GM19468 (cell line): ENCODE measurements around the gene LRRC4.

Source experiments
- ATAC-seq: cut with Tn5 transposase; IDR thresholded peaks from one replicate; pipeline ENCODE4 v1.9.1; 2021; ENCODE audit warnings: mild to moderate bottlenecking, moderate library complexity, moderate number of reproducible peaks; ENCODE audit not compliant: unreplicated experiment; ENCODE audit errors: extremely low read depth

The LRRC4 gene

DNA sequence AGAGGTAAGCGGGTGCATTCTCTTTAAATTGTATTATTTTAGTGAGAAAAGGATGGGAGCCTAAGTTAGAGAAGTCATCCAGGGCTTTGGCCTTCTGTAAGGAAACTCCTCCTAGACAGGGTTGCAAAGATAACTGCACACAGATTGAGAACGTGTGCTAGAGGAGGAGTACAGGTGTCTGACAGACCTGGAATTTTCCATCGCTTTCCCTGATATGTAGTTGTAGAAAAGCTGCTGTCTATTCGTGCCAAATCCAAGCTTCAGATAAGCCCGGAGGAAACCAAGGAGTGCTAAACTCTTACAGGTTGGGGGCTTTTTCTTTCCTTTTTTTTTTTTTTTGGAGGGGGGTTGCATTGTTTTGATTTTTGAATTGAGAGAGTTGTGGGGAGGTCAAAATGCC lies 23.1 kb downstream of the LRRC4 start:
- ATAC-seq: no peak

GRCh38 chr7:128007303-128007680 lies 23.9 kb downstream of the LRRC4 start:
- no peak for ATAC-seq

- ATAC-seq: no peak
These were observed 24.5 kb downstream of the LRRC4 start for GRCh38 chr7:128006550-128007302.

DNA sequence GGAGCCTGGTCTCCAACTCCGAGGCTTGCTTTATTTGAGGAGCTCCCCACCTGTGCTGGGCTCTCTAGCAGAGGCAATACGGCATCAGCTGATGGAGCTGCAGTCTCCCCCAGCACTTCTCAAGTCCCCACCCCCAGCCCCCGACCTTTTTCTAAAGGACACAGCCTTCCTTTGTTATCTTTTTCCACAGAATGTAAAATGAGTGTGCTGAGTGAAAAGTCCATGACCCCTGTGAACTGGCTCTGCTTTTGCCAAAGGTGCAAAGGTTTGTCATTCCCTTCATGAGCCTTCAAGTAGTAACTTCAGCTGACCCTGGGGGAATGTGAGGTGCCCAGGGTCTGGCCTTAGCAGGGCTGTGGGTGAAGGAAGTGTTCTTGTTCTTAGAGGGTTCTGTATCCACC lies 25.5 kb downstream of the LRRC4 start:
- ATAC-seq: no peak

- ATAC-seq: no peak
These were observed 26.1 kb downstream of the LRRC4 start for GRCh38 chr7:128005117-128005516.

DNA sequence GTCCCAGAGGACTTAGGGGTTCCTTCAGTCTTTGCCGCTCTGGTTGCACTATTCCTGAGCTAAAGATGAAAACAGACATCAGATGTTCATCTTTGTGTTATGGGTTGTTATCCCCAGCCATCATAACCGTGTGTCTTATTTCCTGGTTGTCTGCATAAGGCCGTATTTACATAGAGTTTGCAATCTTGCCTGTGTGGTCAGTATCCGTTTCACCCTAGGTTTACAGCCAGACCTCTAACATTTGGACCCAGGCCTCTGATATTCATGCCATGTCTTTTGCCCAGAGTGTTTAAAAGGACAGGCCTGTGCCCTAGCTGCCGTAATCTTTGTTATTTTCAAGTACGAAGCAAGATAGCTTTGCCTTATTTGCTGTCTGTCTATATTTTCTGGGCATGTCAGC lies 26.6 kb downstream of the LRRC4 start:
- ATAC-seq: no peak

DNA sequence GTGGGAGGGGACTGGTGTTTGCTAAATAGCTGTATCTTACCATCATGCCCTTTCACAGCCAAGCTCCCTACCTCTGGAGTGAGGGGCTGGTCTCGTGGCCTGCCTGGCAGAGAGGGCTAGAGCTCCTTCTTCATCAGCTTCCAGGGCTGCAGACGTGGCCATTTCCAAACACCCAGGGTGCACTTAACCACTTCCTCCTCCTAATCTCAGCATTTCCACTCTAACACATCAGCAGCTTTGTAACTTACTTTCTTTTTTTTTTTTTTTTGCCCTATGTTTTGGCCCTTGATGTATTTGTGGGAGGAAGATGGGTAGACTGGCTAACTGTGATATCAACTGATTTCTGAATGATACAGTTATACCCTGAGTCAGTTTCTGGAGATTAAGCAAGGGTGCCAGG lies 27.4 kb downstream of the LRRC4 start:
- ATAC-seq: no peak

GRCh38 chr7:128003167-128003566 lies 28.1 kb downstream of the LRRC4 start:
- peak; percentile 61 for ATAC-seq

DNA sequence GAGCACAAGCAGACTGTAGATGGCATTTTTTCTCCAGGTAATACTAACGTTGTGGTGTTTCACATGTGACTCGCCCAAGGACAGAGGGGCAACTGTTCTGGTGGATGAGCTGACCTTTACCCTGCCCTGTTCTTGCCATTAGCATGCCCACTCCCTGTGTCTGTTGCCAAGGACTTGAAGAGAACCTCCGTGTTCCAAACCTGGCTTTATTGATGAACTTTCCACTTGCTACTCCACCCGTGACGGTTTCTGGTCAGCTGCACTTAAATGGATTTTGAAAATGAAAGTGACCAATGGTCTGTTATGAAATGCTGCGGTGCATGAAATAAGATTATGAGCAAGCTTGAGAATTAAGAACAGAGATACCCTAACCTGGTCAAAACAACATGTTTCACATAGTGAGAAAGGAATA lies 30.4 kb downstream of the LRRC4 start:
- ATAC-seq: no peak

DNA sequence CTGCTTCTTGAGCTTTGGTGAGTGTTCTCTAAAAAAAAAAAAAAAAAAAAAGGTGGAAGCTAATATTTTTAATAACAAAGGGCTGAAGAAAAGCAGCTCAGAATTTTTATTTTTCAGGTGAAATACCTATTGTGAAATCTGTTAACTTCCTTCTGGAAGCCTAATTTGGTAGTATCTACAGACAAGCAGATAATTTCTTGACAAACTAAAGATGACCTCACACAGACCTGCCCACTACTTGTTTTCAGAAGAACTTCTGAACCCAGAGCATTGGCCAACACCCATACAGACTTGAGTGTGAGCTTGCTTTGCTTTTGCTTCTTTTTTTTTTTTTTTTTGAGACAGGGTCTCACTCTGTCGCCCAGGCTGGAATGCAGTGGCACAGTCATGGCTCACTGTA lies 31.2 kb downstream of the LRRC4 start:
- no peak for ATAC-seq

DNA sequence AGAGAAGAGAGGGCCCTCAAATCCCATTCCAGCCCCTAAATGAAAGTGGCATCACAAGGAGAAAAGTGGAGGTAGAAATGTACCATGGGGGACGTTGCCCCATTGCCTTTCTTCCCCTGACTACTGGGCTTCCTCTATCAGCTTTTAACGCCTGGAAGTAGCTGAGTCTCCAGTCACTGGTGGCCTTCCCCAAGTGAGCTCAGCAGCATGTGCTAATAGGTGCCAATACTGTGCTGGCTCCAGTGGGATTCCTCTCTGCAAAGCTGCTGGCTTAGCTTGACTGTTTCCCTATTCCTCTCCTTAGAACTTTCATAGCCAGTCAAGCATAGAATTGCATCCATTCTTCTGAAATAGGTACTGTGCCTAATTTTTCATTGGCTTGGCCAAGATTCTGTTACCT lies 32.6 kb downstream of the LRRC4 start:
- no peak for ATAC-seq

GRCh38 chr7:127997226-127997922 lies 33.9 kb downstream of the LRRC4 start:
- no peak for ATAC-seq

GRCh38 chr7:127996253-127997071 lies 34.8 kb downstream of the LRRC4 start:
- ATAC-seq: no peak

GRCh38 chr7:127995881-127996215 lies 35.4 kb downstream of the LRRC4 start:
- ATAC-seq: no peak

GRCh38 chr7:127995156-127995880 lies 35.9 kb downstream of the LRRC4 start:
- ATAC-seq: no peak

- no peak for ATAC-seq
These were observed 37.2 kb downstream of the LRRC4 start for GRCh38 chr7:127993987-127994386.

GRCh38 chr7:127993317-127993716 lies 37.9 kb downstream of the LRRC4 start:
- no peak for ATAC-seq

DNA sequence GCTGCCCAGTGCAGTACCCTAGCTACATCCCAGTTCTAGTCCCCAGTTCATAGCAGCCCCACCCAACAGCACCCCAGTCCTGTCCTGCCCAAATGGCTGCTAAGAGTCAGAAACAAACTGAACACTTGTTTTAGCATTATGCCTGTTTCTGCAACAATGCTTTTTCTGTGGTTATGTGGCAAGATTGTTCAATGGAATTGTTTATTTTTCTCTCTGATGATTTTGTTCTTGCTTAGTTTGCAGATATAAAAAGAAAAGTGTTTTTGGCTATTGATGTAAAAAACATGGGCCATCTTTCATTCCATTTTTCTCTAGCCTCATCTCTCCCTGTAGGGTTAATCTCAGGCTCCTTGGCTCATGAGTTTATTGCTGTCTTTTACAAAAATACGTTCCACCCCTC lies 42.5 kb downstream of the LRRC4 start:
- ATAC-seq: no peak

- ATAC-seq: no peak
These were observed 44.4 kb downstream of the LRRC4 start for GRCh38 chr7:127986581-127987521.
